PFSK-1 (cell line): ENCODE data around the gene TEKT1.

ENCODE experiments used
- POLR2AphosphoS5 ChIP-seq: IDR thresholded peaks from 2 replicates; pipeline ENCODE4 v1.6.1; 2012; ENCODE audit warnings: low read depth, mild to moderate bottlenecking, control low read depth, low read length, moderate library complexity
- SIN3A ChIP-seq: IDR thresholded peaks from 2 replicates; pipeline ENCODE4 v1.6.1; 2012; ENCODE audit warnings: mild to moderate bottlenecking, low read length, moderate library complexity, borderline replicate concordance; ENCODE audit not compliant: insufficient read depth

DNA sequence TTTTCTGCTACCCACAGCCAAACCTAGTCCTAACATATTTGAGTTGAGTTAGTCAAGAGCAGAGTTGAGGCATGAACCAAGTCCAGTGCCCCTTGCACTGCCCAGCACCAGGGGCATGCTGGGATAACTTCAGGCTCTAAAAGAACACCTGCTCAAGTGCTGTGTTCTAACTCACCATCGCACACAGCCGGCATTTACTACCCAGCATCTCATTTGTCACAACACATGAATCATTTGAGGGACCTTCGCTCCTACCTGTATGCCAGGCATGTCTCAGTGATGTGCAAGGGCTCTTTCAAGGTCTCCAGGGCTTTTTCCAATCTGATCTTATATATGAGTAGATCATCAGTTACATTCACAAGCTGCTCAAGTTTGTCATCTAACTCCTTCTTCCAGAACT, 12.6 kb downstream of the TEKT1 start:
- TF ChIP-seq POLR2AphosphoS5 (no peak), SIN3A (no peak)
